ENCODE results near the gene TOM1L2. TPM values are rescaled to one million over a fixed set of nuclear protein-coding genes. Genes with fewer than 3 reads are reported as not detected.

TOM1L2 gene
- total RNA-seq, 4 donors from 2014 or later, result 55.5 to 118 (median 73.3) TPM

GRCh38 chr17:17890773-17891759, 81.1 kb downstream of the TOM1L2 start:
- peaks cover 5 to 91% (median 8%) of the 10 kb centered on the region in 3 donors for H3K36me3 ChIP-seq
- H3K27ac ChIP-seq, result no peak overlapping the region
- H3K4me3 ChIP-seq, result no peak overlapping the region
- intact Hi-C loops (cut with DNase I), result loop anchor here (10.0 kb wide), 1 partner anchor 124 kb away; no protein-coding TSS in a partner anchor
- no peaks in the 10 kb centered on the region for H3K9me3 ChIP-seq
- TF ChIP-seq POLR2A (IDR thresholded peaks at IDR 0.05), result no peak
- TF ChIP-seq, protein P1, sequence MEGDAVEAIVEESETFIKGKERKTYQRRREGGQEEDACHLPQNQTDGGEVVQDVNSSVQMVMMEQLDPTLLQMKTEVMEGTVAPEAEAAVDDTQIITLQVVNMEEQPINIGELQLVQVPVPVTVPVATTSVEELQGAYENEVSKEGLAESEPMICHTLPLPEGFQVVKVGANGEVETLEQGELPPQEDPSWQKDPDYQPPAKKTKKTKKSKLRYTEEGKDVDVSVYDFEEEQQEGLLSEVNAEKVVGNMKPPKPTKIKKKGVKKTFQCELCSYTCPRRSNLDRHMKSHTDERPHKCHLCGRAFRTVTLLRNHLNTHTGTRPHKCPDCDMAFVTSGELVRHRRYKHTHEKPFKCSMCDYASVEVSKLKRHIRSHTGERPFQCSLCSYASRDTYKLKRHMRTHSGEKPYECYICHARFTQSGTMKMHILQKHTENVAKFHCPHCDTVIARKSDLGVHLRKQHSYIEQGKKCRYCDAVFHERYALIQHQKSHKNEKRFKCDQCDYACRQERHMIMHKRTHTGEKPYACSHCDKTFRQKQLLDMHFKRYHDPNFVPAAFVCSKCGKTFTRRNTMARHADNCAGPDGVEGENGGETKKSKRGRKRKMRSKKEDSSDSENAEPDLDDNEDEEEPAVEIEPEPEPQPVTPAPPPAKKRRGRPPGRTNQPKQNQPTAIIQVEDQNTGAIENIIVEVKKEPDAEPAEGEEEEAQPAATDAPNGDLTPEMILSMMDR (IDR thresholded peaks at IDR 0.05), result peak in 5 of 6 experiments; percentile 42 to 74 (median 58)
- WGBS, 2 donors, result 97% methylated on average over 2 to 3 of the region's 5 CpGs
- peaks cover 11 to 30% (median 11%) of the 10 kb centered on the region in 3 donors for H3K4me1 ChIP-seq
- no peak for DNase-seq
- H3K27me3 ChIP-seq, result no peaks in the 10 kb centered on the region

- TF ChIP-seq, protein P1 (IDR thresholded peaks at IDR 0.05), result no peak
- no peak for TF ChIP-seq POLR2A (IDR thresholded peaks at IDR 0.05)
- Histone ChIP-seq H3K27ac (no peak overlapping the region), H3K27me3 (no peaks in the 10 kb centered on the region), H3K36me3 (peaks cover 0 to 88% (median 1%) of the 10 kb centered on the region in 3 donors), H3K4me1 (peaks cover 13 to 33% (median 13%) of the 10 kb centered on the region in 3 donors), H3K4me3 (no peak overlapping the region), H3K9me3 (no peaks in the 10 kb centered on the region)
- DNase-seq, result no peak
- 76 to 96% methylated on average over 2 of the region's 2 CpGs for WGBS, 2 donors
- intact Hi-C loops (cut with DNase I), result loop anchor here (10.0 kb wide), 1 partner anchor 125 kb away; no protein-coding TSS in a partner anchor
Measured at GRCh38 chr17:17889922-17890321, 82.3 kb downstream of the TOM1L2 start.

GRCh38 chr17:17888821-17889220, 83.4 kb downstream of the TOM1L2 start:
- peaks cover 13 to 33% (median 13%) of the 10 kb centered on the region in 3 donors for H3K4me1 ChIP-seq
- H3K27ac ChIP-seq, result no peak overlapping the region
- intact Hi-C loops (cut with DNase I), result no loop called here
- H3K9me3 ChIP-seq, result no peaks in the 10 kb centered on the region
- peaks cover 6 to 88% (median 9%) of the 10 kb centered on the region in 3 donors for H3K36me3 ChIP-seq
- WGBS, 2 donors, result 86 to 89% methylated on average over 7 of the region's 7 CpGs
- no peak overlapping the region for H3K4me3 ChIP-seq
- no peak for TF ChIP-seq POLR2A (IDR thresholded peaks at IDR 0.05)
- TF ChIP-seq, protein P1 (IDR thresholded peaks at IDR 0.05), result no peak
- H3K27me3 ChIP-seq, result no peaks in the 10 kb centered on the region
- no peak for DNase-seq

DNA sequence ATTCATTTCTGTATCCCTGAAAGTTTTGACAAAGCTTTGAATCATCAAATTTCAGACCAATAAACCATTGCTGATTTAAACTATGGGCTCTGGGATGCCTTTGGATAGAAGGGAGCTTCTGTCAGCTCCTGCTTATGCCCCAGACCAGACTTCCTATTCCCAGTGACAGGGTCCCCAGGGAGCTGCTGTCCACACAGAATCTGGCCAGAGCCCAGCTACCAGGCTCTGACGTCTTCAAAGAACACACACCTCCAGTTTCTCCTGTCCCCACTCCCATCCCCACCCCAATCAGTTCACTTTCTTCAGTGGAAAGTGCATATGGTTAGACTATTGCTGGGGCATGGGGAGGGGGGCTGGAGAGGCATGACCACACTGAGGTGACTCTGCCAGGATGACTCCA, 83.8 kb downstream of the TOM1L2 start:
- DNase-seq, result no peak
- WGBS, 2 donors, result 56 to 60% methylated on average over 1 of the region's 1 CpG
- no peaks in the 10 kb centered on the region for H3K9me3 ChIP-seq
- H3K27me3 ChIP-seq, result no peaks in the 10 kb centered on the region
- no peak for TF ChIP-seq POLR2A (IDR thresholded peaks at IDR 0.05)
- TF ChIP-seq, protein P1 (IDR thresholded peaks at IDR 0.05), result no peak
- peaks cover 6 to 88% (median 9%) of the 10 kb centered on the region in 3 donors for H3K36me3 ChIP-seq
- intact Hi-C loops (cut with DNase I), result no loop called here
- peaks cover 13 to 33% (median 13%) of the 10 kb centered on the region in 3 donors for H3K4me1 ChIP-seq
- H3K27ac ChIP-seq, result no peak overlapping the region
- no peak overlapping the region for H3K4me3 ChIP-seq

- Histone ChIP-seq H3K36me3 (peaks cover 8 to 88% (median 9%) of the 10 kb centered on the region in 3 donors), H3K4me3 (no peak overlapping the region), H3K4me1 (peaks cover 13 to 33% (median 13%) of the 10 kb centered on the region in 3 donors), H3K27ac (peak overlapping the region in 1 of 4 donors; percentile 9), H3K27me3 (no peaks in the 10 kb centered on the region), H3K9me3 (no peaks in the 10 kb centered on the region)
- WGBS, 2 donors, result 86 to 93% methylated on average over 1 to 4 of the region's 4 CpGs
- intact Hi-C loops (cut with DNase I), result no loop called here
- no peak for TF ChIP-seq POLR2A (IDR thresholded peaks at IDR 0.05)
- TF ChIP-seq, protein P1 (IDR thresholded peaks at IDR 0.05), result no peak
- no peak for DNase-seq
Measured at GRCh38 chr17:17887752-17888304, 84.4 kb downstream of the TOM1L2 start.
